ENCODE data around the gene BRSK2.

The BRSK2 gene

GRCh38 chr11:1490651-1491050, 100.9 kb downstream of the BRSK2 start:
- no peak overlapping the region for H3K27ac ChIP-seq
- TF ChIP-seq CTCF (IDR thresholded peaks at IDR 0.05): no peak
- TF ChIP-seq ZFX (IDR thresholded peaks at IDR 0.05; ENCODE audit: borderline replicate concordance): no peak

- TF ChIP-seq CTCF (IDR thresholded peaks at IDR 0.05): no peak
- TF ChIP-seq ZFX (IDR thresholded peaks at IDR 0.05; ENCODE audit: borderline replicate concordance): no peak
- H3K27ac ChIP-seq: no peak overlapping the region
Observed at GRCh38 chr11:1491379-1491778, 101.6 kb downstream of the BRSK2 start.

GRCh38 chr11:1493650-1494244, 104.0 kb downstream of the BRSK2 start:
- H3K27ac ChIP-seq: no peak overlapping the region
- no peak for TF ChIP-seq ZFX (IDR thresholded peaks at IDR 0.05; ENCODE audit: borderline replicate concordance)

- TF ChIP-seq CTCF (IDR thresholded peaks at IDR 0.05) (no peak), ZFX (IDR thresholded peaks at IDR 0.05; ENCODE audit: borderline replicate concordance) (no peak)
- no peak overlapping the region for H3K27ac ChIP-seq
Observed at GRCh38 chr11:1494650-1495049, 104.9 kb downstream of the BRSK2 start.

- no peak for TF ChIP-seq ZFX (IDR thresholded peaks at IDR 0.05; ENCODE audit: borderline replicate concordance)
- no peak for TF ChIP-seq CTCF (IDR thresholded peaks at IDR 0.05)
- H3K27ac ChIP-seq: no peak overlapping the region
Observed at GRCh38 chr11:1496091-1496760, 106.5 kb downstream of the BRSK2 start.

- no peak overlapping the region for H3K27ac ChIP-seq
- no peak for TF ChIP-seq ZFX (IDR thresholded peaks at IDR 0.05; ENCODE audit: borderline replicate concordance)
- TF ChIP-seq CTCF (IDR thresholded peaks at IDR 0.05): no peak
Observed at GRCh38 chr11:1496761-1497095, 107.0 kb downstream of the BRSK2 start.

- no peak for TF ChIP-seq CTCF (IDR thresholded peaks at IDR 0.05)
- no peak for TF ChIP-seq ZFX (IDR thresholded peaks at IDR 0.05; ENCODE audit: borderline replicate concordance)
- no peak overlapping the region for H3K27ac ChIP-seq
Observed at GRCh38 chr11:1497600-1497999, 107.9 kb downstream of the BRSK2 start.

- H3K27ac ChIP-seq: no peak overlapping the region
- TF ChIP-seq CTCF (IDR thresholded peaks at IDR 0.05): no peak
- TF ChIP-seq ZFX (IDR thresholded peaks at IDR 0.05; ENCODE audit: borderline replicate concordance): no peak
Observed at GRCh38 chr11:1498262-1498661, 108.5 kb downstream of the BRSK2 start.

Measured in 22Rv1 (cell line).